NCI-H446 (cell line): Measurements from ENCODE around the gene ZNF705A.
A peak's percentile ranks its signal among the peaks of the same experiment; 100 is the strongest.
"Not testable (repeated sequence)": the region's sequence is repeated elsewhere in the genome, so short reads cannot be mapped to it uniquely, and the experiment has no call there.

Experiments
- DNase-seq, 2 experiments: peaks; one replicate each; lab custom pipeline; 2025; lab: John Stamatoyannopoulos, UW

The ZNF705A gene

GRCh38 chr12:8156845-8157244 lies at the start of gene ZNF705A:
TSS of gene ZNF705A (plus strand) at chr12:8157015. CDS start at chr12:8172626, 15,611 bp downstream.
- DNase-seq, result no peak

GRCh38 chr12:8108808-8109398 lies 47.9 kb upstream of the ZNF705A start:
- DNase-seq, result peak; percentile 31 to 70

GRCh38 chr12:8113117-8113516 lies 43.7 kb upstream of the ZNF705A start:
- not testable (repeated sequence) for DNase-seq

DNA sequence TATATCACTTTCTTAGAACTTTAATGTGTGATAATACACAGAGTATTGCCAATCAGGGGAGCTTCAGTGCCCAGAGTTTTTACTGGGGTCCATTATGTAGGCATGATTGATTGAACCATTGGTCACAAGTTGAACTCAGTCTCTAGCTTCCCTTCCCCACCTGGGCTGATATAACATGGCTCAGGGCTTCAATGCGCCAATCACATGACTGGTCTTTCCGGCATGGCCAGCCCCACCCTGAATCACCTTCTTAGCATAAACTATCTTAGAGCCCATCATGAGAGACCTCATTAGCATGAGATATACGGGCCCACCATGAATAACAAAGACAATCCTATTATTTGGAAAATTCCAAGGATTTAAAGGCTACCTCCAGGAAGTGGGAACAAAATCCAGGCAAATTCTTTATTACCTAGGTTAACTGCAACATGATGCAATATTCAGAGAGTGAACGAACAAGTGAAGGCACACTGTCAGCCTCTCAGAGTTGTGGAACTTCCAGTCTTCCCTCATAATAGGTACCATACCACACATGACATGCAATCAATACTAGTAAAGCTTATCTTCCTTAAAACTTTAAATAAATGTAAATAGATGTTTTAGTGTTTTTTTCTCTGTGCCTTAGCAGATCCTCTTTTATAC lies 36.6 kb upstream of the ZNF705A start:
- DNase-seq, result no peak

DNA sequence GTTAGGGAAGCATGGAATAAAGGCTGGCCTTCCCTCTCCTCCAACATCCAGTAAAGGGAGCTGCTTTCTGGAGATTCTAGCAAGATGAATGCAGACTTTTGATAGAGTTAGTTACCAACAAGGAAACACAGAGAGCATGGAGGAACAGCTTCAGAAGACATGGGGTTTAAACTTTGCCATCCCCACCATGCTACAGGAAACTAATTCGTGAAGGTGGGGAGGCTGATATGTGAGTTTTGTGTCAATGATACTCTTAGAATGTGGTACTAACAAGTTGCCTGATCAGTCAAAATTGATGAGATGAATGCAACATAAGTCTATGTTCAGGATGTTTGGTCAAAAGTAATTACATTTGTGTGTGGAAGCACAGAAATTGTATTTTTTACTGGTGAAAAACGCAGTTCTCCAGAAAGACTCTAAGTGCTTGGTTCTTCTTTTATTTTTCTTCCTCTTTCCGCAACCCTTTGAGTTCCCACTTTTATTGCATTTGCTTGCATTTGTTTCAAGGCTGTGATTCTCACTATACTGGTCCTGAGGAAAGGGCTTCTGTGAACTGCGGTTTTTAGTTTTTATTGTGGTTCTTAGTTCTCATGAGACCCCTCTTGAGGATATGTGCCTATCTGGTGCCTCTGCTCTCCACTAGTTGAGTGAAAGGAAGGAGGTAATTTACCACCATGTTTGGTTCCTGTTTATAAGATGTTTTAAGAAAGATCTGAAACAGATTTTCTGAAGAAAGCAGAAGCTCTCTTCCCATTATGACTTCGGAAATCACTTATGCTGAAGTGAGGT lies 33.5 kb upstream of the ZNF705A start, which contains the start of gene CLEC4A:
TSS of gene CLEC4A (plus strand) at position 494 of the 789 bp plus-strand sequence. CDS start at position 756, 262 bp downstream.
- no peak for DNase-seq

DNA sequence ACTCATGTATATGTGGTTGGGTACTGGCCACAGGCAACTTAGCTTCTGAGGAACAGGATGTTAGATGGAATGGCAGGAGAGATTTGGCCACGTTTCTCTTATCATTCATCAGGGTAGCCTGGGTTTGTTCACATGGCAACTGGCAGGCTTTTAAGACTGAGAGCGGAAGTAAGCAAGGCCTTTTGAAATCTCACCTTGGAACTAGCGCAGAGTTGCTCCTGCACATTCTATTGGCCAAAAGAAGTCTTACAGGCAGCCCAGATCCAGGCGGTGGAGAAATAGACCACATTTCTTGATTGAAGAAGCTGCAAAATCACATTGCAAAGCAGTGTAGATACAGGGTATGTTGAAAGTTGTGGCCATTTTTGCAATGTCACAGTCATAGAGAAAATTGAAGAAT lies 29.7 kb upstream of the ZNF705A start:
- DNase-seq, result no peak

GRCh38 chr12:8133636-8134397 lies 23.0 kb upstream of the ZNF705A start:
- not testable (repeated sequence) for DNase-seq

DNA sequence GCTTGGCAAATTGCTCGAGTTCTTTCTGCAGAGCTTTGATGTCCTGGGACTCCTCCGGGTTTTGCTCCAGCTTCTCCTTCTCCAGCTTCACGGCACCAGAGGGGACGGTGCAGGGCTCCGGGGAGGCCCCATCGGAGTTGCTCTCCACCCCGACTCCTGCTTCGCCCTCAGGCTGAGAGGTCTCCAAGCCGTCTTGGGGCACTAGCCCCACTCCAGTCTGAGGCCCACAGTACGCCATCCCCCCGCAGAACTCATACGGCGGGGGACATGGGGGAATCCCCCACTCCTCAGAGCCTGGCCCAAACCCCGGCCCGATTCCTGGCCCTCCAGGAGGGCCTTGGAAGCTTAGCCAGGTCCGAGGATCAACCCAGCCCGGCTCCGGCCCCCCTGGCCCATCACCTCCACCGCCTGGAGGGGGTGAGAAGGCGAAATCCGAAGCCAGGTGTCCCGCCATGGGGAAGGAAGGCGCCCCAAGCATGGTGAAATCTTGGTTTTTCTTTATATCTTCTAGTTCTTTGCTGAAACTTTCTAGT lies 22.4 kb upstream of the ZNF705A start:
- not testable (repeated sequence) for DNase-seq

GRCh38 chr12:8141647-8142046 lies 15.2 kb upstream of the ZNF705A start:
- DNase-seq, result not testable (repeated sequence)

DNA sequence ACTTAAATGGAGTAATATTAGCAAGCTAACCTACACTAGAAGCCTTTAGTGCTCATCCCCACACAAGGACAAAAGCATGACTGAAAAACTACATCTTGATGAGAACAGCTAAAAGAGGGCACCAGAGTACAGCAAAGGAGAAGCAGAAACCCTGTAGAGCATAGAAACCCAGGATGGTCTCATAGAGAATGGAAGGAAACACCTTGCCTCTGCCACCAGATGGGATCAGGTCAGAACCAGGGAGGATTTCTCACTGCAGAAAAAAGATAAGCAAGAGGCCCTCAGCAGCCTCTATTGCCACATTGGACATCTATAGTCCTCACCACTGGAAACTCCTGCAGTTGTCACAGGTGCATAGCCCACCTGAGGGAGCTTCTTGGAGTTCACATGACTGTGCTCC lies 13.6 kb upstream of the ZNF705A start:
- no peak for DNase-seq

DNA sequence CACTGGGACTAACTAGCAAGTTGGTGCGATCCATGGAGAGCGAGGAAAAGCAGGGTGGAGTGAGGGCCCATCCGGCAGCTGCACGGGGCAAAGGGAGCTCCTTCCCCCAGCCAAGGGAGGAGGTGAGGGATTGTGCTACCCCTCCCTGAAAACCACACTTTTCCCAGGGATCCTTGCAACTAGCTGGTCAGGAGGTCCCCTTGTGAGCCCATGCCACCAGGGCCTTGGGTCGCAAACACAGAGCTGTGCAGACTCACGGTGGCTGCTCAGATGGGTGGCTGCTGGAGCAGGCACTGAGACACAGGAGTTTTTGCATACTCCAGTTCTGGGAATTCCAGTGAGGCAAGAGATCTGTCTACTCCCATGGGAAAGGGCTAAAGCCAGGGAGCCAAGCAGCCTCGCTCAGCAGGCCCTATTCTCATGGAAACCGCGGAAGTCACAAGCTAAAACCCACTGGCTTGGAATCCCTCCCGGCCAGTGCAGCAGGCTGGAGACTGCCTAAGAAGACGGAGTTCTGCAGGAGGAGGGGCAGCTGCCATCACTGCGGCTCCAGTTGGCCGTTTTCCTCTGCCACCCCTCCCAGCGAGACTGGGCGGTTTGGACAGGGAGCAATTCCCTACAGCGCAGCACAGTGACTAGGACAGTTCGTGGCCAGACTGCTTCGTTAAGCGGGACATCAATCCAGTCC lies 10.9 kb upstream of the ZNF705A start:
- peak in 1 of 2 experiments; percentile 41 for DNase-seq

GRCh38 chr12:8146442-8146771 lies 10.4 kb upstream of the ZNF705A start:
- DNase-seq, result no peak

GRCh38 chr12:8154526-8154925 lies 2.3 kb upstream of the ZNF705A start:
- no peak for DNase-seq

- no peak for DNase-seq
Measured at GRCh38 chr12:8156416-8156815, 399 bp upstream of the ZNF705A start.

- no peak for DNase-seq
Measured at GRCh38 chr12:8157484-8158198, 826 bp downstream of the ZNF705A start.

DNA sequence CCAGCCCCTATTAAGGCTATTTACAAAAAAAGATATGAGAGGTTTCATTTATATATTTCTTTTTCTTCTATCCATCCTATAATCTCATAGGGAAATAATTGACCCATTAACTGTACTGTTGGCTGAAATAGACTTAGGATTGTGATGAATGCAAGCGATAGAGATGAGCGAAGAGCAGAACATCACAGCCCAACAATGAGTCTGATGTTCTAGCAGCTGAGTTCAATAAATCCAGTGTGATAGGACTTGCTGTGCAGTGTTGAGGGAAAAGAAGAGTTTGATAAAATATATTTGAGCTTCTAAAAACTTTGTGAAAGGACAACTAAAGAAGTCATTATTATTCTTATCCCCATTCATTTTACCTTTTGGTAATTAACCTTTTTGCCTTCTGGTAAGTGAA lies 16.1 kb downstream of the ZNF705A start:
- not testable (repeated sequence) for DNase-seq

GRCh38 chr12:8179989-8180585 lies 23.3 kb downstream of the ZNF705A start:
- peak; percentile 49 to 67 for DNase-seq

GRCh38 chr12:8181271-8181670 lies 24.5 kb downstream of the ZNF705A start:
- DNase-seq, result not testable (repeated sequence)

DNA sequence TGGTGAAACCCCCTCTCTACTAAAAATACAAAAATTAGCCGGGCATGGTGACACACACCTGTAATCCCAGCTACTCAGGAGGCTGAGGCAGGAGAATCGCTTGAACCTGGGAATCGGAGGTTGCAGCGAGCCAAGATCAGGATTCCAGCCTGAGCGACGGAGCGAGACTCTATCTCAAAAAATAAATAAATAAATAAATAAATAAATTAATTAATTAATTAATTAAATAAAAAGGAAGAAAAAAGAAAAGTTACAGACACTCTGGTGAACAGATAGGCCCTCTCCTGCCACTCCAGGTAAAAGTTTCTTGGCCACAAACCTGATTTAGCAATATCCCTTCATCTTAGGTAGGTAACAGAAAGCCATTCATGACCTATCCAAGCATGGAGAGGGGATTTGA lies 26.1 kb downstream of the ZNF705A start:
- DNase-seq, result not testable (repeated sequence)

- not testable (repeated sequence) for DNase-seq
Measured at GRCh38 chr12:8183346-8183745, 26.5 kb downstream of the ZNF705A start.
